ENCODE measurements around the gene PTPRH.

DNA sequence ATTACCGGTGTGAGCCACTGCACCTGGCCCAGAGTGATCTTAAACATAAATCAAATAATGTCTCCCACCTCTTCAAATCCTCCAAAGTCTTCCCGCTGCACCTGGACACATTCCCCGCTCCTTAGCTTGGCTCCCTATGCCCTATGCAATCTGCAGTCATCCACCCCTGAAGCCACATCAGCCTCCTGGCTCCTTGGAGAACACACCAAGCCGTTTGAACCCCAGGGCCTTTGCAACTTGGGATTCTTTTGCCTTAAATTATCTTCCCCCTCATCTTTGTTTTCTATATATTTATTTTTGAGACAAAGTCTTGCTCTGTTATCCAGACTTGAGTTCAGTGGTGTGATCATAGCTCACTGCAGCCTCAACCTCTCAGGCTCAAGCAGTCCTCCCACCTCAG lies 40.2 kb downstream of the PTPRH start:
- TF ChIP-seq, protein P1, sequence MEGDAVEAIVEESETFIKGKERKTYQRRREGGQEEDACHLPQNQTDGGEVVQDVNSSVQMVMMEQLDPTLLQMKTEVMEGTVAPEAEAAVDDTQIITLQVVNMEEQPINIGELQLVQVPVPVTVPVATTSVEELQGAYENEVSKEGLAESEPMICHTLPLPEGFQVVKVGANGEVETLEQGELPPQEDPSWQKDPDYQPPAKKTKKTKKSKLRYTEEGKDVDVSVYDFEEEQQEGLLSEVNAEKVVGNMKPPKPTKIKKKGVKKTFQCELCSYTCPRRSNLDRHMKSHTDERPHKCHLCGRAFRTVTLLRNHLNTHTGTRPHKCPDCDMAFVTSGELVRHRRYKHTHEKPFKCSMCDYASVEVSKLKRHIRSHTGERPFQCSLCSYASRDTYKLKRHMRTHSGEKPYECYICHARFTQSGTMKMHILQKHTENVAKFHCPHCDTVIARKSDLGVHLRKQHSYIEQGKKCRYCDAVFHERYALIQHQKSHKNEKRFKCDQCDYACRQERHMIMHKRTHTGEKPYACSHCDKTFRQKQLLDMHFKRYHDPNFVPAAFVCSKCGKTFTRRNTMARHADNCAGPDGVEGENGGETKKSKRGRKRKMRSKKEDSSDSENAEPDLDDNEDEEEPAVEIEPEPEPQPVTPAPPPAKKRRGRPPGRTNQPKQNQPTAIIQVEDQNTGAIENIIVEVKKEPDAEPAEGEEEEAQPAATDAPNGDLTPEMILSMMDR (IDR thresholded peaks at IDR 0.05; ENCODE audit: insufficient read depth, low read depth, low read length) = no peak
- TF ChIP-seq EZH2 (IDR thresholded peaks at IDR 0.05; ENCODE audit: insufficient read depth, low read length) = no peak

Measured in astrocyte (in vitro differentiated cells and primary cell).